Right lobe of liver (tissue), 6 donors: ENCODE results near the gene BMAL1. TPM values are rescaled to one million over a fixed set of nuclear protein-coding genes. Genes with fewer than 3 reads are reported as not detected.

ENCODE experiments used
- ATAC-seq, 4 donors: fragments of 200-7000 bp; cut with Tn5 transposase; one replicate each; pipeline ENCODE4 v1.9.1; 2020; ENCODE audit warnings: mild to moderate bottlenecking in 4 of 4, moderate library complexity in 4 of 4
- DNase-seq, 3 donors: peaks; one replicate each; pipeline ENCODE4 v3.0.0-alpha.2; 2020
- H3K27ac ChIP-seq, 3 donors: fragments of 200-600 bp; one replicate each; pipeline ENCODE4 v1.8.0; 2022
- H3K27me3 ChIP-seq, 2 donors: fragments of 200-600 bp; one replicate each; pipeline ENCODE4 v1.8.0; 2022
- H3K36me3 ChIP-seq, 4 donors: fragments of 200-600 bp; sonication (generic) in 1 of 4; one replicate each; pipeline versions ENCODE4 v1.5.1 to v1.8.0; 2017 to 2022; ENCODE audit warnings: control low read depth in 1 of 4
- H3K4me1 ChIP-seq, 4 donors: fragments of 200-600 bp; sonication (generic) in 1 of 4; one replicate each; pipeline versions ENCODE4 v1.5.1 to v1.8.0; 2017 to 2022; ENCODE audit warnings: control low read depth in 1 of 4
- H3K4me3 ChIP-seq, 3 donors: fragments of 200-600 bp; one replicate each; pipeline ENCODE4 v1.8.0; 2022
- H3K9me3 ChIP-seq, 4 donors: fragments of 200-600 bp; sonication (generic) in 1 of 4; one replicate each; pipeline versions ENCODE4 v1.5.1 to v1.8.0; 2017 to 2022; ENCODE audit warnings: control low read depth in 1 of 4
- POLR2A ChIP-seq: fragments of 450-650 bp; IDR thresholded peaks from one replicate; pipeline ENCODE4 v1.6.1; 2017; ENCODE audit warnings: antibody characterized with exemption, mild to moderate bottlenecking
- WGBS: methylation state at CpG from one replicate; pipeline ENCODE4 v1.1.6; 2018; ENCODE audit warnings: low coverage, low lambda C conversion rate; ENCODE audit not compliant: insufficient coverage; ENCODE audit errors: missing lambda C conversion rate; 5-methylcytosine and 5-hydroxymethylcytosine counted together
- intact Hi-C, 2 donors: fragments of 100-400 bp; cut with DNase I; formaldehyde crosslinking; loops; one replicate each; pipeline versions ENCODE4 v1.11.2 to v1.14.1; 2022
- total RNA-seq, 6 experiments: library from RNA; depleted of rRNA in 2 of 6; stranded (reverse); fragments of >200 nt in 2 of 6; fragmentation: NEBNext Ultra II Directional in 3 of 6; extraction: Animal tissue kit (Norgen Biotek cat#: 25700) in 3 of 6; gene quantifications; one replicate each; pipeline versions ENCODE4 v1.1.0 to v1.2.4, GENCODE V29; 2016 to 2023
- TF ChIP-seq, protein P1 (sequence below), 4 donors: fragments of 200-600 bp in 3 of 4; fragments of 450-650 bp in 1 of 4; IDR thresholded peaks; one replicate each; pipeline versions ENCODE4 v1.5.1 to v1.8.0; 2016 to 2022; ENCODE audit warnings: antibody characterized with exemption in 4 of 4, mild to moderate bottlenecking in 2 of 4
- donor health status: DM: no; HTN: yes; CAD: no.
- donor health status: DM: no; HTN: no; CAD: no.
- donor health status: DM: no; HTN: no; CAD: no.
- donor health status: DM: no; HTN: yes; CAD: no.
- donor health status: DM: no; HTN: yes; CAD: no.

The BMAL1 gene
- total RNA-seq, 6 experiments from 2014 or later, result 9.9 to 38.0 (median 12.9) TPM

DNA sequence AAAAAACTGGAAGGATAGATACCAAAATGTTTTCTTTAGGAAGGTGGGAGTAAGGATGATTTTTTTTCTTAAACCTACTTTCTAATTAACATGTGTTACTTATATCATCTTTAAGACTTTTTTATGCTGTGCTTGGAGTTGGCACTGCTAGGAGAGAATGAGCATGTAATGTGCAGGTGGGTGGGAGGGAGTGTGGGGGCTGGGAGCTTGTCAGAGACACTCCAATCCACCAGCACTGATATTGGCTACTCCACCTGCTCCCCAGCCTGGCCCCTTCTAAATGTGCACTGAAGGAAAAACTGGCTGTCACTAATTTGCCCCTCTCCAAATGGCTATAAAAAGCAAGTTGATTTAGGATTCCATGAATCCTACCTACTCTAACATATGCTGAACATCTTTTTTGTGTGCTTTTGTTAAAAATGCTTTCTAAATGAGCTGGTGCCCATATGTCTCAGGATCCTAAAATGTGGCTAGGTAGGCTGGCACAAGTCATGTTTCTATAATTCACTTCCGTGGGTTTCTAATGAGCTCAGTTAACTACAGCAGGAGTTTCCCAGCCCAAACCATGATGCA, 44.3 kb upstream of the BMAL1 start:
- no peaks in the 10 kb centered on the region for H3K4me1 ChIP-seq
- H3K36me3 ChIP-seq, result no peaks in the 10 kb centered on the region
- DNase-seq, result no peak
- ATAC-seq, result no peak
- TF ChIP-seq POLR2A, result no peak
- TF ChIP-seq, protein P1, sequence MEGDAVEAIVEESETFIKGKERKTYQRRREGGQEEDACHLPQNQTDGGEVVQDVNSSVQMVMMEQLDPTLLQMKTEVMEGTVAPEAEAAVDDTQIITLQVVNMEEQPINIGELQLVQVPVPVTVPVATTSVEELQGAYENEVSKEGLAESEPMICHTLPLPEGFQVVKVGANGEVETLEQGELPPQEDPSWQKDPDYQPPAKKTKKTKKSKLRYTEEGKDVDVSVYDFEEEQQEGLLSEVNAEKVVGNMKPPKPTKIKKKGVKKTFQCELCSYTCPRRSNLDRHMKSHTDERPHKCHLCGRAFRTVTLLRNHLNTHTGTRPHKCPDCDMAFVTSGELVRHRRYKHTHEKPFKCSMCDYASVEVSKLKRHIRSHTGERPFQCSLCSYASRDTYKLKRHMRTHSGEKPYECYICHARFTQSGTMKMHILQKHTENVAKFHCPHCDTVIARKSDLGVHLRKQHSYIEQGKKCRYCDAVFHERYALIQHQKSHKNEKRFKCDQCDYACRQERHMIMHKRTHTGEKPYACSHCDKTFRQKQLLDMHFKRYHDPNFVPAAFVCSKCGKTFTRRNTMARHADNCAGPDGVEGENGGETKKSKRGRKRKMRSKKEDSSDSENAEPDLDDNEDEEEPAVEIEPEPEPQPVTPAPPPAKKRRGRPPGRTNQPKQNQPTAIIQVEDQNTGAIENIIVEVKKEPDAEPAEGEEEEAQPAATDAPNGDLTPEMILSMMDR (IDR thresholded peaks at IDR 0.05), result no peak
- no peak overlapping the region for H3K27ac ChIP-seq
- H3K4me3 ChIP-seq, result no peak overlapping the region
- no CpG with 5 or more reads among the region's 1 CpG for WGBS
- no peaks in the 10 kb centered on the region for H3K9me3 ChIP-seq
- H3K27me3 ChIP-seq, result no peaks in the 10 kb centered on the region
- intact Hi-C loops, result no loop called here

DNA sequence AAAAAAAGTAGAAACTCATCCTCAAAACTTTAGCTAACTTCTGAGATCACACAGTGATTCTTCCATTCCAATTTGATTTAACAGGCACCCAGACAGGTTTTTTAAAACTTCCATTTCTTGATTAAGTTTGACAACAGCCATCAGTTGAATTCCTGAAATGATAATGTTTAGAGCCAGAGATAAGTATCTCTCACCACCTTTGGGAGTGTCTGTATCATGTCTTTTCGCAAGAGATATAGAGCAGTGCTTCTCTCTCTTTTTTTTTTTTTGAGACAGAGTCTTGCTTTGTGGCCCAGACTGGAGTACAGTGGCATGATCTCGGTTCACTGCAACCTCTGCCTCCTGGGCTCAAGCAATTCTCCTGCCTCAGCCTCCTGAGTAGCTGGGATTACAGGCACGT, 41.7 kb upstream of the BMAL1 start:
- no peaks in the 10 kb centered on the region for H3K36me3 ChIP-seq
- intact Hi-C loops, result no loop called here
- WGBS, result 74% methylated on average over 3 of the region's 3 CpGs
- H3K27me3 ChIP-seq, result no peaks in the 10 kb centered on the region
- H3K4me3 ChIP-seq, result no peak overlapping the region
- H3K4me1 ChIP-seq, result no peaks in the 10 kb centered on the region
- TF ChIP-seq, protein P1 (IDR thresholded peaks at IDR 0.05), result no peak
- TF ChIP-seq POLR2A, result no peak
- no peak overlapping the region for H3K27ac ChIP-seq
- ATAC-seq (no peak), DNase-seq (no peak)
- H3K9me3 ChIP-seq, result no peaks in the 10 kb centered on the region

DNA sequence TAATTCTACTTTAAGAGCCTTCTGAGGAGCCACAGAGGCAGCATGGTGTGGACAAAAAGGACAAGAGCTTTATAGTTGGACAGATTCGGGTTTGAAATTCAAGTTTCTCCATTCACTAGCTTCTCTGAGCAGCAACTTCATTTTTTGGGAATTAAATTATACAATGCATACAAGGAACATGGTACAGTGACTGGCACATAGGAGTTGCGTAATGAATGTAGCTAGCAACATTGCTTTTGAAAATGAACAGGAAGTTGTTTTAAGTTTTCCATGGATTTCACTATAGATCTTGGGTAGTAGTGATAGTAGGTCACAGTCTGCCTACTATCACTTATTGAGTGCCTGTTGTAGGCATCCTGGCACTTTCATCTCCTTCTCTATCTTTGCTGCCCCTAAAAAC, 41.0 kb upstream of the BMAL1 start:
- WGBS, result 39% methylated on average over 2 of the region's 2 CpGs
- no peak for DNase-seq
- Histone ChIP-seq H3K27ac (no peak overlapping the region), H3K9me3 (no peaks in the 10 kb centered on the region), H3K27me3 (no peaks in the 10 kb centered on the region), H3K4me3 (no peak overlapping the region), H3K4me1 (no peaks in the 10 kb centered on the region), H3K36me3 (no peaks in the 10 kb centered on the region)
- intact Hi-C loops, result no loop called here
- no peak for ATAC-seq
- TF ChIP-seq, protein P1 (IDR thresholded peaks at IDR 0.05), result no peak
- no peak for TF ChIP-seq POLR2A

DNA sequence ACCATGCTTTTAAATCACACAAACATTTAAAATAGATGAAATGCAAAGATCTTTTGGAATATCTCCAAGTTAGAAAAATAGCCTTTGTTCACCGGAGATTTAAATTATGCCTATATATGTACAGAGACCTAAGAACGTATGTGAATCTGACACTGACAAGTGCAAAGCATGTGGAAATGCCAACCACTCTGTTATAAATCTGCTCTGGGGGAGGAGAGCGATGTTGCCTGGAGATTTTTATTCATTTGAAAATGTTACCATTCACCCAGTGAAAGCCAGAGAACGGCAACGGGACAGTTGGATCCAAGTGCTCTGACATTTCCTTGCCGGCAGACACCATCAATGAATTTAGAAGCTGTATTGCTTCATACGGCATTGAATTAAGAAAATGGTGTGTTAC, 39.8 kb upstream of the BMAL1 start:
- no peaks in the 10 kb centered on the region for H3K27me3 ChIP-seq
- no peaks in the 10 kb centered on the region for H3K36me3 ChIP-seq
- no peak for DNase-seq
- H3K27ac ChIP-seq, result no peak overlapping the region
- TF ChIP-seq POLR2A, result no peak
- TF ChIP-seq, protein P1 (IDR thresholded peaks at IDR 0.05), result no peak
- H3K4me1 ChIP-seq, result no peaks in the 10 kb centered on the region
- no peak overlapping the region for H3K4me3 ChIP-seq
- no peaks in the 10 kb centered on the region for H3K9me3 ChIP-seq
- intact Hi-C loops, result no loop called here
- ATAC-seq, result no peak
- 90% methylated on average over 7 of the region's 7 CpGs for WGBS
